HG03521 (cell line): ENCODE measurements around the gene TAB3.

Experiments
- ATAC-seq: cut with Tn5 transposase; IDR thresholded peaks from one replicate; pipeline ENCODE4 v1.9.1; 2021; ENCODE audit warnings: mild to moderate bottlenecking, moderate library complexity; ENCODE audit not compliant: unreplicated experiment

TAB3 gene

DNA sequence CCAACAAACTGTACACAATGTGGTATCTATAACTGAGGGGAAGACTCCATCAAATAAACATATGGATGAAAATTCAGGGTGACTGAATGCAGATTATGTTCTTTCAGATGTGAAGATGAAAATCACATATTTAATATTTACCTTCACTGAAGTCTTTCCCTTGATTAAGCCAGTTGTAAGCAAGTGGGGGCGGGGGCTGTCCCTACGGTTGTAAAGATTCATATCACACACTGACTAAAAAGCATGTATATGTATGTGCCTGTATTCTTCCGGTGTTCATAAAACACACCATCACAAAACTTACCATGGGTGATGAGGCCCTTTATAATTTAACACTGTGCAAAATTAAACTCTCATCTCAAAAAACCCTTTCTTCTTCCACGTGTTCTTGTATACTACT, 1.3 kb downstream of the TAB3 start:
- no peak for ATAC-seq

DNA sequence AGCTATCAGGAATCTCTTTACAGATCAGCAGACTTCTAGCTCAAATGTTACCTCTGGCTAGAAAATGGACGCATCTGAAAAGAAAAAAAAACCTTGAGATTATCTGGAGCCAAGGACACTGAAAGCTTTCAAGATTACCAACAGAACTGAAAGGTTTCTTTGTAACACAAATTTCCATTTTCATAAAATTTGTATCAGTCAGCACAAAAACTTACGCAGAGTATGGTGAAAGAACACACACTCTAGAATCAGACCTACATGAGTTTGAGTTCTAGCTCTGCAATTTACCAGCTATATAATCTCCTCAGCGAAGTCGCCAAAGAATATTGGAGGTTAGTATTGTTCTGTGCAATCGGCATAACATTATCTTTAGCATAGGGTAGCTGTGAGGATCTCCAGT, 1.8 kb downstream of the TAB3 start:
- no peak for ATAC-seq

DNA sequence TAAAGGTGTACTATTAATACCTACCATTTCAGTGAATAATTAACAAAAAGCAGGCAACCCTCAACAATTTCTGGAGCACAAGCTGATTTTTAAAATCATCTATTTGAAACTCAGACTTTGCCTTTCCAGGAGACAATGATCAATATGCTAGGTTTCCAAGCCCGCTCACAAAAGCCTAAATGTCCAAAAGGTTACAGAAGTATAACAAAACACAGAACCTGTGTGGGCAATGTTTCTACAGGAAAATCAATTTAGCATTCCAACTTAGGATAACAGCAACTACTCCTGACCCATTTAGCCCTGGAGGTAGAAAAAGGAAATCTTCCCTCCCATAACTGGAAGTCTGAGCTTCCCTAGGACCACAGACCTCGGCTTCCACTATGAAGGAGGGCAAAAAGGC, 3.9 kb downstream of the TAB3 start:
- no peak for ATAC-seq

DNA sequence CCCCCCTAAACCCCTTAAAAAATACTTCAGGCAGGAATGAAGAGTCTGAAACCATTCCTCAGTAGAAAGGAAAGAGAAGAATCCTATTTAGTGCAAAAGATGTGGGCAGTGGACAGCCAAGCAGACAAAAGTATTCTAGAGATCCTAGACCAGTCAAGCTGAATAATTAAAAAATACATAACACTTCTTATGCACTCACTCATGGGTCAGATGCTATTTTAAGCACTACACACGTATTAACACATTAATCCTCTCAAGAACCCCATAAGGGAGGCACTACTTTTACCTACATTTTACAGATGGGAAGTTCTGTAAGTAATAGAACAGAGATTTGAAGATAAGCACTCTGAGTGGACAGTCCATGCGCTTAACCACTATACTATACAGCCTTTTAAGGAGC, 5.9 kb downstream of the TAB3 start:
- ATAC-seq = no peak

DNA sequence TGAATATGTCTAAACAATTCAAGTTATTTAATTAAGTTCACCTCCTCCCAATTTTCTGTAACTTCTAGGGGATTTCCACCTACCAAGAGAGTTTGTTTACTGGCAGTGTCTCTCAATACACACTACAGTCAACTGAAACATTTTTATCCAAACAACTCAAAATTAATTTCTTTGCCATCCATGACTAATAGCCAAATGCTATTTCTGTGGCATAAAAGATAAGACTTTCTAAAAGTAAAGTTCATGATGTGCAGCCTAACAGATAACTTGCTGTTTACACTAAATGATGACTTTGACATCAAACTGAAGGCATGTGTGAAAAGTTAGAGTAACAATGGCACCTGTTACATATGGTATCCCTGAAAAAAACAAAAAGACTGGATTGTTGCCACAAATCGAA, 7.3 kb downstream of the TAB3 start:
- ATAC-seq = no peak

DNA sequence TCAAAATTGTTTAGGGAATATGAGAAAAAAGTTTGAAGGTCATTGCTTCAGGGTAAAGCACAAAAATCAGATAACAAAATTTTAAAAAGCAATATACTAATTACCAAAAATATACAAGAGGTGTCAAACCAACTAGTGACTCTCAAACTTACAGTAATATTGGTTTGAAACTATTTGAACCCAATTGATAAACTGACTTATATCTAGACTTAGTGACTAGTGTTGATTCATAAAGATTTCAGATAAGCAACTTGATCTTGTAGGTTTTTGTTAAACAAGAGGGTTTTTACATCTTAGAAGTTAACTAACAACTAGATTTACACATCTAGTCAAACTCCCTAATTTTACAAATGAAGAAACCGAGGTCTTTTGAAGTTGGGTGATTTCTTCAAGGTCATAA, 7.7 kb downstream of the TAB3 start:
- ATAC-seq = no peak

DNA sequence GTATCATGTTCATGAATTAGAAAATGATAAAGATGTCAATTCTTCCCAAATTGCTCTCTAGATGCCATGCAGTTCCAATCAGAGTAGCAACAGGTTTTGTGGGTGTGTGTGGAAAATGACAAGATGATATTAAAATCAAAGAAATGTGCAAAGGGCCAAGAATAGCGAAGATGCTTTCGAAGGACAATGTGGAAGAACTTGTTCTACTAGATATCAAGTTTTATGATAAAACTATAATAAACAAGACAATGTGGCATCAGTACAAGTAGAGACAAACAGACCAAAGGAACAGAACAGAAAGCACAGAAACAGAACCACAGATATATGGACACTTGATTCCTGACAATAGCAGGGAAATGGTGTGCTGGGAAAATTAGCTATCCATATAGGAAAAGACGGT, 9.0 kb downstream of the TAB3 start:
- no peak for ATAC-seq

DNA sequence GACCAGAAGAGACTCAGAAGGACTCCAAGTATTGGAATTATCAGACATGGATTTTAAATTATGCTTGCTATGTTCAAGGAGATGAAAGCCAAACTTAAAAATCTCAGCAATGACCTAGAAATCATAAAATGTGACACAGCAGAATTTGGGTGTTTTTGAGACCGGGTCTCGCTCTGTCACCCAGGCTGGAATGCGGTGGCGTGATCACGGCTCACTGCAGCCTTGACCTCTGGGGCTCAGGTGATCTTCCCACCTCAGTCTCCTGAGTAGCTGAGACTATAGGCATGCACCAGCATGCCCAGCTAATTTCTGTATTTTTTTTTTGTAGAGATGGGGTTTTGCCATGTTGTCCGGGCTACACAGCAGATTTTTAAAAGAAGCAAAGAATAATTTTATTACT, 12.7 kb downstream of the TAB3 start:
- no peak for ATAC-seq

DNA sequence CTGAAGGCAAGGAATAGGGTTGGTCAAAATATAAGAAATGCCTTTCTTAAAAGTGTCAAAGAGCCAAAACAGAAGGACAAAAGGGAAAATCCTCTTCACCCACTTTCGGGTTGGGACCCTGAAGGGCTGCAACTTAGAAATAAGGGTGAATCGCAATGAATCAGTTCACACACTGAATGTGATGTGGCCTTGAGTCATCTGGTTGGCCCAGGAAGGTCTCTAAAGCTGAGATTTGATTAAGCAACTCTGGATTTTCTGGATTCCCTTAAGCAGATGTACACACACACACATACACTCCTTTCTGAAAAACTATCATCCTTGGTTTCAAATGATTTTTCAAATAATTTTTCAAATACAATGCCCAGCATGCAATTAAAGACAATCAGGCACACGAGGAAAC, 13.1 kb downstream of the TAB3 start:
- ATAC-seq = no peak

DNA sequence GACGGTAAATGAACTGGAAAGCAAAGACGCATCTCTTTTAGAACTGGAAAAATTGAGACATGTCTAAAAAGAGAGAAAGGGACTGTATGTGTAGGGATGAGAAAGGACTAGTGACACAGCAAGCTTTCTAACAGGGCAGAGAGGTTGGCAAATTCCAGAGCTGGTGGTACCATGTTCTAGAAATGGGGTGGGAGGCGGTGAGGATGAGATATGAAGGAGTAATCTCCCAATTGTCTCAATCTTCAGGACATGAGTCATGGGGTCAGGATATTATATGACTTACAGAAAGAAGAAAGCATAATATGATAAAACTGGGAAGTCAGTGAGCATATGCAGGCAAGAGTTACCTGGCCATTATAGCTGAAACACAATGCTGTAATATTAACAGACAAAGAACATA, 14.2 kb downstream of the TAB3 start:
- ATAC-seq = no peak

DNA sequence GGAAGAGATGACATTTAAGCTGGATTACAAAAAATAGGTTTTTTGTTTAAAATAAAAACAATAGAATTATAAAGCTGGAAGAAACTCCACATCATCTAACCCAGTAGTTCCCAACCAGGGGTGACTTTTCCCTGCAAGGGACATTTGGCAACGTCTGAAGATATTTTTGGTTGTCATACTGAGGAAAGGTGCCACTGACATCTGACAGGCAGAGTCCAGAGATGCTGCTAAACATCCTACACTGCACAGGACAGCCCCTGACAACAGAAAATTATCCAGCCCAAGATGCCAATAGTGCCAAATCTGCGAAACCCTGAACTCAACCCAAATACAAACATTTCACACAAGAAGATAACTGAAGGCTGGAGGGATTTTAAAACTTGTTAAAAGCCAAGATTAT, 18.5 kb downstream of the TAB3 start:
- ATAC-seq = no peak

DNA sequence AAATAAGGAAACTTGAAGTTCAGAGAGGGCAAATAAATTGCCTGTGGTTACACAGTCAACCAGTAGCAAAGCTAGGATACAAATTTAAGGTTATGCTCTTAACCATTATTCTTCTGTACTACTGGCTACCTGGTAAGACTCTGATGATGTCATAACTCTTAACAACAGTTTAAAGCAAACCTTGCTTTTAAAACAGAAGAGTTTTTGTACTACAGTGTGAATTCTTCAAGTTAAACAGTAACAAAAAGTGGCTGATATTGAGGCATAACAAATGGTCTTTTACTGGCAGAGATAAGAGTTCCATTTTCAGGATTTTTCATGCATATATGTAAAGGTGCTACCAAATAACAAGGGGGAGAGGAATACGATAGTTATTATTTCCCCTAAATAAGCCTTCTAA, 23.4 kb downstream of the TAB3 start:
- no peak for ATAC-seq

DNA sequence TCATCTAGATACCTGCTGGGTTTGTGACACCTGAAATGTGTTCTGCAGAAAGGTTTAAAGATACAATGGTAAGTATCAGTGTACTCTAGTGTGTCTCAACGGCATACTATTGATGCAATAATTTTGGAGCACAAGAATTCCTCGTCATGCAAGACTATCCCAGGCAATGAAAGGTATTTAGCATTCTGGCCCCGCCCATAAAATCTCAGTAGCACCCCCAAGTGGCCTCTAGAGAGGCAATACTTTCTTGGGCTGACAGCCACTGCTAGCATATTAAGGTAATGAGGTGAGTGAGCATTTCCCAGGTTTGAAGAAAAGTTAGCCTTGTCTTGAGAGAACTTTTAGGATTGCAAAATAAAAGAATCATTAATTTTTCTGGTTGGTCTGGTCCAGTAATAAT, 24.0 kb downstream of the TAB3 start:
- no peak for ATAC-seq

DNA sequence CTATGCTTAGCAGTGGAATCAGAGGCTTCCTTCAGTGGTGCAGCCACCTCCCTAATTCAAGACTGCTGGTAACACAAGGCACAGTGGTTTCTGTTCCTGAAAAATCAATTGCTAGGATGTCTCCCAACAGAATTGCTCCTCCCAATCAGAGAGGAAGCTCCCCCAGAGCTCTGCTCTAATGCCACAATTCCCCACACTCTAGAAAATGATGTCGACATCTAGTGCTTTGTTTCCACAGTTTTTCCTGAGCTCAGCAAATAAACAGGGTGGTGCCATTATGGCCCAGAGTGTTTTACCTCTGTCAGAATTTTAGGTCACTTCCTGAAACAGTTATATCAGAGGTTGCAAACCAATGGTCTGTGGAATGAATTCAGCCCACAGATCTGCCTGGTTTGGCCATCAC, 24.7 kb downstream of the TAB3 start:
- ATAC-seq = no peak

DNA sequence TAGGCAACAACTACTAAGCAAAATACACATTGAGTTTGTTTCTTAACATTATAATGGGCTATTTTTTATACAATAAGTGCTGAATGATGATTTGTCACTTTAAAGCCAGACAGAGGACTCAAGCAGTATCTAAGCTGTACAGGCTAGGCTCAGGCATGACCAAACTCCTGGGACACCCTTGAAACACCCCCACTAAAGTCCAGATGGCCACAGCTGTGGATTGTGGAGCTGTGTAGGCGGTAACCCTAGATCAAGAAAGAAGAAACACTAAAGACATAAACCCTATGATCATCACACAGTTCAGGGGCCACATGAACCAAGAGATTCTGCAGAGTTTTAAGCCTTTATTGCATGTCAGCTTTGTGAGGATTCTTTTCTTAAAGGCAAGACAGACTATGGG, 25.1 kb downstream of the TAB3 start:
- no peak for ATAC-seq

DNA sequence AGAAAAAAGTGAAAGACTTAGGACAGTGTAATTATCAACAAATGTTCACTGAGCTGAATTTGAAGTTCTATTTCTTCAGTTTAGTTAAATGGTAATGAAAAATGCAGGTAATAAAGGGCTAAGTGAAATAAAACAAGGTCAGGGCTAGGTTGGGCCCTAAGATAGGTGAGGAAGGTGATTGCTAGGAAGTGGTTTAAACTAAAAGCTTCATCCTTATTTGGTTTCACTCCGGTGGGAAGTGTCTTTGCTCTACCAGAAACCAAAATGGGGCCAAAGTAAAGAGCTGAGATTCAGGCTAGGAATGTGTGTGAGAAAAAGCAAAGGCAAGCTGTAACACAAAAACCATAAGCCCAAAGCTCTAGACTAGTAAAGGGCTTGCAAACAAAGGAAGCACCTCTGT, 31.0 kb downstream of the TAB3 start:
- no peak for ATAC-seq

DNA sequence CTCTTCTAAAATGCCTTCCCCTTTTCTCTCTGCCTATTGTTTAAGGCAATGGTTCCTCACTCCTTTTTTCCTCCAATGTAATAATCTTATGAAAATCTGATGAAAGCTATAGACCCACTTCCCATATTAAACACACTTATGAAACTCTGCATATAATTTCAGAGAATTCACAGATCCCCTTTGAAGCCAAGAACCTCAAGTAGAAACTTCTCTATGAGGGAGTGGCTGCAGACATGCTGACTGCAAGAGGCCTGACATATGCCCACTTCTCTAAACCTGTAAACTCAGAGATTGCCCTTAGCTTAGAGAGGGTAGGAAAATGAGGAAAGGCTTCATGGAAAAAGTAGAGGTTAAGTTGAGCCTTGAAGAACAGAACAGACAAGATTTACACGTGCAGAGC, 37.6 kb downstream of the TAB3 start:
- ATAC-seq = no peak

DNA sequence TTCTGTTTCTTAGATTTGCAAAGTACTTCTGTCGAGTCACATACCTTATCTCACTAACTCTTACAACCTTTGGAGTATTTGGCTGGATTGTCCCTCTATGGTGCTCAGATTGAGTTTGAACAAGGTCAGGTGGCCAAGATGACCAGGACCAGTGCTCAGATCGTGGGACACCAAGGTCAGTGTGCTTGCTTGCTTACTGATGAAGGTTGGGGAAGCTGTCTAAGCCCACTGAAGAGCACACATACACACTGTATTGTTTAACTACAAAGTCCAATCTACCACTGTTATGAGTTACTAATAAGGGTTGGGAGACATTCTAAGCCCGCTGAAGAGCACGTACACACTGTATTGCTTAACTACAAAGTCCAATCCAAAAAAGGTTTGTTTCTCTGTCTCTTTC, 53.7 kb downstream of the TAB3 start:
- ATAC-seq = no peak

DNA sequence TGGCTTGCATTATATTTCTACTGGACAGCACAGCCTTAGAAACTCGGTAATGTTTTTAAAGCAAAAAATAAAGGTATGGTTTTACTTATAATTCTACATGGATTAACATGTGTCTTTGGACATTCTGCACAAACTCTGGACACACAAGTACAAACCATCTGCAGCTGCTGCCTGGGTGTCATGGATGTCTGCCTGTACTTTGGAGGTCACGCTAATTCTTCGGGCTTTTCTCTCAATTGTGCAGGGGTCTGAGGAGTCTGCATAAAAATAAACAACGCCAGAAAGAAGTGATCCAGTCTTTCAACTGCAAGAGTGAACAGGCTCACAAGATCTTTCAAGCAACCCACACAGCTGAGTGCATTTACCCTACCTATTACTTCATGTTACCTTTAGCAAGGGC, 55.2 kb downstream of the TAB3 start:
- no peak for ATAC-seq

DNA sequence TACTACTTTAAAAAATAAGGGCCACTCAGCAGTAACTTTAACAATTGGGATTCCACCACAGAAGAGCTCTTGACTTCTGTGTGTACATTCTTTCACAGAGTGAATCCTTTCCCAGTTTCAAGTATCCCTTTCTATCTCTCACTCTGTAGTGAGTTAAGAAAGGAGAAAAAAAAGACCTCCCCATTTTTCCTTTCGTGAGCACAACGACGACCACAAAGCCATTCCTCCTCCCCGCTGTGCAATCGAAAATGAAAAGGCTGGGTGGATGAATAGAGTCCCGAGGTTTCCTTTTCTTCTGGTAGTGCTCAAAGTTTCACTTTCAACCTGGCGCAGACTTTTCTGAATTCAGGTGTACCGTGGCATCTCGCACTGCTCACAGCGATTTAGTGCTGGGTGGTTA, 58.0 kb downstream of the TAB3 start:
- peak; percentile 86 for ATAC-seq

DNA sequence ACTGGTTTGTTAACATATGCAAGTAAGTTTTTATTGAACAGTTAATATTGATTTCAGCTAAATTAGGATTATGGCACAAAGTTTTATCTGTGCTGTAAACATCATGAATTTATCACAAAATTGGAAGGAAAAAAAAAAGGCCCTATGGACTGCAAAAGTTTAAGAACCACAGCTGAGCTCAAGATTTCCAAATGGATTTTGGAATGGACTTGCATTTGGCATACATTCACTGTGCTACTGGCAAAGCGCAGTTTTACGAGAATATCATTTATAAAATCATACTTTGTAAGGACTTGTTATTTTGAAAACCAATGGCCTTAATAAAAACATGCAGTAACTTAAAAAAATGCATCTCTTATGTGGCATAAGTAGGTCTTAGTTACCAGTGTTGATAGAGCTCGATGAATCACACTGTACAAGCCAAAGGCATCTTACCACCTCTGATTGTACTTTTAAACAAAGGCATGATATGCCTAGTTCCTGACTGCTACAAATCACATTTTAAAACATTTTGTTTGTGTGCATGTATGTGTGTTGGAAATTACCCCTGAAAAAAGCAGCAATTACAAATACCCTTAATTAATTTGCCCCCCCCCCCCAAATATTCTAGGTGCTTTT, 58.6 kb downstream of the TAB3 start:
- no peak for ATAC-seq

DNA sequence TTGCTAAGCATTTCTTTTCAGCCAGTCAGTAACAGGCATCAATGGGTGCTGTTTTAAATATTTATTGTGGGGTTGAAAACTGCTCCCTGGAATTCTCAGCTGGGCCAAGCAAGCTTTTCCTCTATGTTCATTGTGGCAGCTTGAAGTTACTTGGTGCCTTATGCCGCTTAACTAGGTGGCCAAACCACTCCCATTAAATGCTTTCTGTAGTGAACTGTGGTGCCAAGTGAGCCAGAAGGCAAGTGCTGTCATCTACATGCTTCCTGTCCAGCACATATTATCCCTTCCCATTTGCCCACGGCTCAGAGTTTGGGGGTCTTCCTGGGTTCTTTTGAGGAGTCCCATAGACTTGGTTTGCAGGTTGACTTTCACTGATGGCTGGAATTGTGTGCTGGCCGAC, 64.8 kb downstream of the TAB3 start:
- ATAC-seq = no peak

DNA sequence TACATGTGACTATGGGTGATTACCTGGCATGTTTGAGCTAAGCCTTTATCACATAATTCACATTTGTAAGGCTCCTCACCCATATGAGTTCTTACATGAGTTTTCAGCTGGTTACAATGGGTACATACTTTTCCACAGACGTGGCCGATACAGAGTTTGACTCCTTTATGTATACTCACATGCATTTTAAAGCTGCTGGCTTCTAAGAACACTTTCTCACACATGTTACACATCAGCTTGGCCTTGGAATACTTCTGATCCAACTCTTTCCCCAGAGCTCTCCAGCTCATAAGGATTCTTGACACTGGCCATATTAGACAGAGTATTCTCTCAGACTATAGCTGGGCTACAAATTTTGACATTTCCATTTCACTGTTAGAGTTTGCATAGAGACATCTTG, 66.3 kb downstream of the TAB3 start:
- ATAC-seq = peak; percentile 8
